ENCODE measurements around the gene FFAR1.

Gene FFAR1

GRCh38 chr19:35307931-35308330 is 39.8 kb upstream of the FFAR1 start:
- TF ChIP-seq CTCF (IDR thresholded peaks at IDR 0.05; ENCODE audit: low read depth, low read length) = no peak
- Histone ChIP-seq H3K4me1 (no peaks in the 10 kb centered on the region), H3K27me3 (no peaks in the 10 kb centered on the region), H3K36me3 (no peaks in the 10 kb centered on the region), H3K9me3 (no peaks in the 10 kb centered on the region), H3K4me3 (ENCODE audit: low read depth, low read length) (no peak overlapping the region)
- no peak for DNase-seq

GRCh38 chr19:35308910-35309309 is 38.8 kb upstream of the FFAR1 start:
- TF ChIP-seq CTCF (IDR thresholded peaks at IDR 0.05; ENCODE audit: low read depth, low read length) = no peak
- no peaks in the 10 kb centered on the region for H3K9me3 ChIP-seq
- H3K27me3 ChIP-seq = no peaks in the 10 kb centered on the region
- no peak for DNase-seq
- H3K4me3 ChIP-seq (ENCODE audit: low read depth, low read length) = no peak overlapping the region
- no peaks in the 10 kb centered on the region for H3K4me1 ChIP-seq
- no peaks in the 10 kb centered on the region for H3K36me3 ChIP-seq

- no peaks in the 10 kb centered on the region for H3K4me1 ChIP-seq
- TF ChIP-seq CTCF (IDR thresholded peaks at IDR 0.05; ENCODE audit: low read depth, low read length) = no peak
- H3K4me3 ChIP-seq (ENCODE audit: low read depth, low read length) = no peak overlapping the region
- H3K36me3 ChIP-seq = no peaks in the 10 kb centered on the region
- no peaks in the 10 kb centered on the region for H3K9me3 ChIP-seq
- DNase-seq = no peak
- H3K27me3 ChIP-seq = no peaks in the 10 kb centered on the region
Observed at GRCh38 chr19:35309481-35310279, 38.0 kb upstream of the FFAR1 start.

GRCh38 chr19:35310331-35310730 is 37.4 kb upstream of the FFAR1 start:
- H3K27me3 ChIP-seq = no peaks in the 10 kb centered on the region
- DNase-seq = no peak
- no peak for TF ChIP-seq CTCF (IDR thresholded peaks at IDR 0.05; ENCODE audit: low read depth, low read length)
- H3K36me3 ChIP-seq = no peaks in the 10 kb centered on the region
- H3K4me1 ChIP-seq = no peaks in the 10 kb centered on the region
- no peak overlapping the region for H3K4me3 ChIP-seq (ENCODE audit: low read depth, low read length)
- no peaks in the 10 kb centered on the region for H3K9me3 ChIP-seq

- Histone ChIP-seq H3K4me3 (ENCODE audit: low read depth, low read length) (no peak overlapping the region), H3K4me1 (no peaks in the 10 kb centered on the region), H3K27me3 (no peaks in the 10 kb centered on the region), H3K36me3 (no peaks in the 10 kb centered on the region), H3K9me3 (no peaks in the 10 kb centered on the region)
- DNase-seq = no peak
- no peak for TF ChIP-seq CTCF (IDR thresholded peaks at IDR 0.05; ENCODE audit: low read depth, low read length)
Observed at GRCh38 chr19:35310811-35311465, 36.8 kb upstream of the FFAR1 start.
